Measurements from ENCODE around the gene S100A11. TPM values are rescaled to one million over a fixed set of nuclear protein-coding genes. Genes with fewer than 3 reads are reported as not detected.

Gene S100A11
- total RNA-seq, 2 experiments from 2014 or later = 131 to 144 TPM

DNA sequence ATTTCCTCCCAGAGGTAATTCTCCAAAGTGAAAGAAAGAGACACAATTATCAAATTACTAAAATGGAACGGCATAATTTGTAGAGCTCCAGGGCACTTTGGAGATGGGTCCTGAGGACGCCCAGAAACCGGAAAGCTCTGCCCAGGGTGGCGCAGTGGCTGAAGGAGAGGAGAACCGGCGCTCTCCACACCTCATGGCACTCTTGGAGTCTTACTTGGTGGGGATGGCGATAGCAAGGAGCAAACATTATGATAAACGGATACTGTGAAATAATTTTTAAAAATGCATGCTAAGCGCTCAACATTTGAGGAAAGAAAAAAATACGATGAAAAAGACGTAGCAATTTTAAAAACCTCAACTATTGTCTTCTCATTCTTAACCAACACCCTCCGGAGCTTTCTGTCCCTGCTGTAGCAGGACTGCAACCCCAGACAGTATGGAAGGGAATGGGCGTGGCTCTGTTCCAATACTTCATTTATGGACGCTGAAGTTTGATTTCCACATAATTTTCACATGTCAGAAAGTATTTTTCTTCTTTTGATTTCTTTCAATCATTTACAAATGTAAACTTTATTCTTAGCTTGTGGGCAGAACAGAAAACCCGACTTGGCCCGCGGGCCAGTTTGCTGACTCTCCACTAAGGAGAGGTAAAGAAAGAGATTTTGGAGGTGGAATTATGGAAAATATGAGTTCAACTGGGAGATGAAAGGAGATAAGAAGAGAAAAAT is 1.1 kb downstream of the S100A11 start:
- no peak for DNase-seq

DNA sequence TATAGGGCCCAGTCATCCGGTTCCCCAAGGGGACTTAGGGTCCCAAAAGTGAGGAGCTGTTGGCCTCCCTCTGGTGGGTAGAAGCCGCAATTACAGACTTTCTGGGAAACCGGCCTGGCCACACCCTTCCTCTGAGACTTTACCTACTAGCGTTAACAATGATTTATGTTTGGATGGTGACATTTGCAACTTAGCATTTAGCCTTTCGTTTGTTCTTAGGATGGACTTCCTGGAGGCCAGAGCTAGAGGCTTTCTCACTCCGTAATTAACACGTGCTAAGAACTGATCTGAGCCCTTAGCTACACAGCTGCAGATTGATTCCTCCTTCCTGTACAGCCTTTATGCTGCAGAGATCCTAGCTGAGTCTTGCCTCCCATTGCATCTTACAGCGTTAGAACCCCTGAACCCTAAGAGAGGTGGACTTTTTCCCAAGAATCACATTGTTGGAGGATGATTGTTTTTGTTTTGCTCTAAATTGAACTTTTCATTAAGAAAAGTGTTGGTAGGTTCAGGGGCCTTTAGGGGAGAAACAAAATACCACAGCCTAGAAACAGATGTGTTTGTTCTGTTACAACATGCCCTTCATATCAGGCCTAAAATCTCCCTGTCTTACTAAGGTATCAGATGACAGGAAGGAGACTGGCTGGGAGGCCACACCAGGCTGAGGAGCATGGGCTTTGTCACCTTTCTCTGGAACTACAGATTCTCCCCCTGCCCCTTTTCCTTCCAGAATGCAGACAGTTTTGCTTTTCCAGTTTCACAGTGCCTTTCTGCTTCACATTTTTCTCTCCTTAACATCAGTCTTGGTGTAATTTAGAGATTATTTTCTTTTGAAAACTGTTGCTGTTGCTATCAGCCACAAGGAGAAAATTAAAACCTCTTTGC is 1.9 kb downstream of the S100A11 start:
- ATAC-seq (peak; percentile 78), DNase-seq (peak; percentile 84)
- CTCF ChIA-PET = interaction anchor here (0.7 to 4.2 kb wide), 39 partner anchors 8 to 425 kb away, joined by 3 to 59 read pairs (median 4); no protein-coding TSS in a partner anchor
- peak overlapping the region; percentile 93 for H3K27ac Mint-ChIP-seq
- H3K4me3 Mint-ChIP-seq = peak overlapping the region; percentile 92
- POLR2A ChIA-PET = interaction anchor here (0.6 to 3.4 kb wide), 4 partner anchors 12 to 67 kb away, joined by 3 to 36 read pairs (median 4); no protein-coding TSS in a partner anchor
- H3K4me1 Mint-ChIP-seq (ENCODE audit: low read depth) = peaks cover 33% of the 10 kb centered on the region
- no peaks in the 10 kb centered on the region for H3K27me3 Mint-ChIP-seq
- TF ChIP-seq, protein P1, sequence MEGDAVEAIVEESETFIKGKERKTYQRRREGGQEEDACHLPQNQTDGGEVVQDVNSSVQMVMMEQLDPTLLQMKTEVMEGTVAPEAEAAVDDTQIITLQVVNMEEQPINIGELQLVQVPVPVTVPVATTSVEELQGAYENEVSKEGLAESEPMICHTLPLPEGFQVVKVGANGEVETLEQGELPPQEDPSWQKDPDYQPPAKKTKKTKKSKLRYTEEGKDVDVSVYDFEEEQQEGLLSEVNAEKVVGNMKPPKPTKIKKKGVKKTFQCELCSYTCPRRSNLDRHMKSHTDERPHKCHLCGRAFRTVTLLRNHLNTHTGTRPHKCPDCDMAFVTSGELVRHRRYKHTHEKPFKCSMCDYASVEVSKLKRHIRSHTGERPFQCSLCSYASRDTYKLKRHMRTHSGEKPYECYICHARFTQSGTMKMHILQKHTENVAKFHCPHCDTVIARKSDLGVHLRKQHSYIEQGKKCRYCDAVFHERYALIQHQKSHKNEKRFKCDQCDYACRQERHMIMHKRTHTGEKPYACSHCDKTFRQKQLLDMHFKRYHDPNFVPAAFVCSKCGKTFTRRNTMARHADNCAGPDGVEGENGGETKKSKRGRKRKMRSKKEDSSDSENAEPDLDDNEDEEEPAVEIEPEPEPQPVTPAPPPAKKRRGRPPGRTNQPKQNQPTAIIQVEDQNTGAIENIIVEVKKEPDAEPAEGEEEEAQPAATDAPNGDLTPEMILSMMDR (IDR thresholded peaks at IDR 0.05) = peak; percentile 83
- H3K36me3 Mint-ChIP-seq (ENCODE audit: low read depth) = peaks cover 42% of the 10 kb centered on the region
- H3K9me3 Mint-ChIP-seq = no peaks in the 10 kb centered on the region
- intact Hi-C loops (cut with micrococcal nuclease) = no loop called here

More for the DNA sequence above, 1.1 kb downstream of the S100A11 start:
- Mint-ChIP-seq H3K4me1 (ENCODE audit: low read depth) (peaks cover 29% of the 10 kb centered on the region), H3K27me3 (no peaks in the 10 kb centered on the region), H3K4me3 (peak overlapping the region; percentile 92), H3K9me3 (no peaks in the 10 kb centered on the region), H3K27ac (peak overlapping the region; percentile 93), H3K36me3 (ENCODE audit: low read depth) (peaks cover 38% of the 10 kb centered on the region)
- TF ChIP-seq, protein P1 (IDR thresholded peaks at IDR 0.05) = no peak
- ChIA-PET CTCF (interaction anchor here (0.6 to 4.2 kb wide), 13 partner anchors 11 to 423 kb away, joined by 3 to 59 read pairs (median 7); no protein-coding TSS in a partner anchor), POLR2A (interaction anchor here (0.9 to 3.4 kb wide), 4 partner anchors 11 to 68 kb away, joined by 3 to 36 read pairs (median 4); partner anchors contain the start of gene S100A10)
- no peak for ATAC-seq
- intact Hi-C loops (cut with micrococcal nuclease) = no loop called here

DNA sequence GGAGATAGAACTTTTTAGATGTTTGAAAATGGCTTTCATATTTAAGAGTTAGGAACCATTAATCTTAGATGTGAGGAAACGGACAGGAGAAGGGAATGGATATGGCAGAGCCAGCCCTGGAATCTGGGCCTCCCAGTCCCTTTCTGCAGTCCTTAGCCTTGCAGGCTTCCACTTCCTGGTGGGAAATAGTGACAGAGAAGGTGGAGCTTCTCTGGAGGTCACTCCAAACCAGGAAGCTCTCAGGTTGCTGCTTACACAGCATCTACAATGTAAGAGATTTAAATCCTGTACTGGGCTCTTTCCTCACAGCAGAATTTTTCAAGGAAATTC is 2.5 kb downstream of the S100A11 start:
- POLR2A ChIA-PET = interaction anchor here (0.6 to 3.4 kb wide), 2 partner anchors 12 to 45 kb away, joined by 3 to 36 read pairs; no protein-coding TSS in a partner anchor
- Mint-ChIP-seq H3K27me3 (no peaks in the 10 kb centered on the region), H3K4me1 (ENCODE audit: low read depth) (peaks cover 38% of the 10 kb centered on the region), H3K9me3 (no peaks in the 10 kb centered on the region), H3K36me3 (ENCODE audit: low read depth) (peaks cover 45% of the 10 kb centered on the region), H3K27ac (peak overlapping the region; percentile 93), H3K4me3 (peak overlapping the region; percentile 92)
- no peak for DNase-seq
- TF ChIP-seq, protein P1 (IDR thresholded peaks at IDR 0.05) = no peak
- no peak for ATAC-seq
- intact Hi-C loops (cut with micrococcal nuclease) = no loop called here
- CTCF ChIA-PET = interaction anchor here (0.8 to 4.2 kb wide), 33 partner anchors 9 to 425 kb away, joined by 3 to 59 read pairs (median 5); no protein-coding TSS in a partner anchor

DNA sequence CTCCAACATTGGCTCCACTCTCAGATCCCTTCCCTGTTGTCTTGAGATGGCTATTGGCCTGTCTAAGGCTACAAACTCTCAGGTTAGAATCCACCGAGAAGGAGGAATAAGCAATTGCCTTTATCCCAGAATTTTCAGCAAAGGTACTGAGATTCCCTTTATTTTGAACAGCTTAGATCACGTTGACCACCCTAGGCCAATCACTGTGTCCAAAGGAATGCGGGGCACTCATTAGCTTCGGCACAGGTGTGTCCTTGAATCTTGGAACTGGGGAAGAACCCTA is 6.9 kb downstream of the S100A11 start:
- DNase-seq = no peak
- ATAC-seq = no peak
- H3K36me3 Mint-ChIP-seq (ENCODE audit: low read depth) = peaks cover 43% of the 10 kb centered on the region
- H3K27ac Mint-ChIP-seq = peak overlapping the region; percentile 35
- no peaks in the 10 kb centered on the region for H3K27me3 Mint-ChIP-seq
- no peaks in the 10 kb centered on the region for H3K9me3 Mint-ChIP-seq
- no peak overlapping the region for H3K4me3 Mint-ChIP-seq
- CTCF ChIA-PET = interaction anchor here (0.7 kb wide), 1 partner anchor 125 kb away, joined by 3 read pairs; no protein-coding TSS in a partner anchor
- TF ChIP-seq, protein P1 (IDR thresholded peaks at IDR 0.05) = no peak
- intact Hi-C loops (cut with micrococcal nuclease) = loop anchor here (2.0 kb wide), 1 partner anchor 31 kb away; no protein-coding TSS in a partner anchor
- POLR2A ChIA-PET = no interaction called here
- peaks cover 39% of the 10 kb centered on the region for H3K4me1 Mint-ChIP-seq (ENCODE audit: low read depth)

All from activated CD8-positive, alpha-beta T cell treated with anti-CD3 and anti-CD28 coated beads for 36 hours (primary cell).